Lower leg skin (tissue), 4 donors: Measurements from ENCODE around the gene TRPV2. TPM values are rescaled to one million over a fixed set of nuclear protein-coding genes. Genes with fewer than 3 reads are reported as not detected.
A peak's percentile ranks its signal among the peaks of the same experiment; 100 is the strongest.

Source experiments
- DNase-seq, 2 donors: peaks; one replicate each; pipeline ENCODE4 v3.0.0-alpha.2; 2019; ENCODE audit warnings: low spot score in 2 of 2
- H3K4me3 ChIP-seq: fragments of 200-600 bp; sonication (generic); 2 replicates; pipeline ENCODE4 v1.5.1; 2017; ENCODE audit warnings: mild to moderate bottlenecking, low read depth; ENCODE audit not compliant: poor library complexity, severe bottlenecking
- POLR2A ChIP-seq, 2 donors: fragments of 450-650 bp; IDR thresholded peaks; one replicate each; pipeline ENCODE4 v1.6.1; 2016 to 2017; ENCODE audit warnings: antibody characterized with exemption in 2 of 2, mild to moderate bottlenecking in 1 of 2, moderate library complexity in 1 of 2
- WGBS, 2 donors: methylation state at CpG; one replicate each; pipeline ENCODE4 v1.1.5; 2018; 5-methylcytosine and 5-hydroxymethylcytosine counted together
- intact Hi-C: fragments of 100-400 bp; cut with DNase I; formaldehyde crosslinking; loops from one replicate; pipeline ENCODE4 v1.15.0; 2023; ENCODE audit warnings: low total_unique reads
- total RNA-seq, 4 donors: library from RNA; depleted of rRNA; stranded (reverse); fragments of >200 nt; gene quantifications; one replicate each; pipeline ENCODE4 v1.1.0, GENCODE V29; 2016
- TF ChIP-seq, protein P1 (sequence below), 3 donors: fragments of 450-650 bp; IDR thresholded peaks; one replicate each; pipeline ENCODE4 v1.5.1; 2016; ENCODE audit warnings: antibody characterized with exemption in 3 of 3, mild to moderate bottlenecking in 3 of 3, moderate library complexity in 2 of 3

Gene TRPV2
- total RNA-seq, 4 donors from 2014 or later, result 3.3 to 8.9 (median 6.9) TPM

DNA sequence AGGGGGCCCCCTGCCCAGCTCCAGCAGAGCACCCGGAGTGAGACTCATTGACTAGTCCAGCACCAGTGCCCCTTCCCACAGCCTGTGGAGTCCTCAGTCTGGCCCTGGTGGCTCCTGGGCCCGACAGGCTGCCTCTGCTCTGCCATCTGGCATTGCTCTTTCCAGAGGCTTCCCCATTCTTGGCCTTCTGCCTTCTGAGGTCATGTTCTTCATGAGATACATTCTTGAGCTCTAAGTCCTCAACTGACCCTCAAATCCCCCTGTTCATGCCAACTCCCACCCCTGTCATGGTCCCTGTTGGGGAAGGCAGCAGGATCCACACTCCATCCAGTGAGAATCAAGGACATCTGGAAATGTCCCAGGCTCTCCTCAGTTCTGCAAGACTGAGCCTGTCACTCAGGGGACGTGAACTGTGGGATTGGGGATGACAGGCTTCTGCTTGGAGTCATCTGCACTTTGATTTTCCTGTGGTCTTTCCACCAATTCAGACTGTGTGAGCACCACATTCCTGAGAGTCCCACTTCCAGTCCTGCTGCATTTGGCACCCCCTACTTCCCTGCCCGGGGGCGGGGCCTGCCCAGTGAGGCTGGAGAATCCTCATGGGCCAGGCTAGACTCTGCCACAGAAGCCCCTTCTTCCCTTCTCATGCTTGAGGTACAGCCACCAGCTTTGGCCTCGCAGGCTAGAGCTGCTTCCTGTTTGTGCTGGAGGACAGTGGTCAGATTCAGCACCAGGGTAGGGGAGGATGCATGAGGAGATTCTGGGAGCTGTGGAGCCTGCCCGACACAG lies 2.7 kb downstream of the TRPV2 start:
- 55 to 64% methylated on average over 7 of the region's 7 CpGs for WGBS, 2 donors
- H3K4me3 ChIP-seq, result no peak overlapping the region
- TF ChIP-seq POLR2A (IDR thresholded peaks at IDR 0.05), result no peak
- TF ChIP-seq, protein P1, sequence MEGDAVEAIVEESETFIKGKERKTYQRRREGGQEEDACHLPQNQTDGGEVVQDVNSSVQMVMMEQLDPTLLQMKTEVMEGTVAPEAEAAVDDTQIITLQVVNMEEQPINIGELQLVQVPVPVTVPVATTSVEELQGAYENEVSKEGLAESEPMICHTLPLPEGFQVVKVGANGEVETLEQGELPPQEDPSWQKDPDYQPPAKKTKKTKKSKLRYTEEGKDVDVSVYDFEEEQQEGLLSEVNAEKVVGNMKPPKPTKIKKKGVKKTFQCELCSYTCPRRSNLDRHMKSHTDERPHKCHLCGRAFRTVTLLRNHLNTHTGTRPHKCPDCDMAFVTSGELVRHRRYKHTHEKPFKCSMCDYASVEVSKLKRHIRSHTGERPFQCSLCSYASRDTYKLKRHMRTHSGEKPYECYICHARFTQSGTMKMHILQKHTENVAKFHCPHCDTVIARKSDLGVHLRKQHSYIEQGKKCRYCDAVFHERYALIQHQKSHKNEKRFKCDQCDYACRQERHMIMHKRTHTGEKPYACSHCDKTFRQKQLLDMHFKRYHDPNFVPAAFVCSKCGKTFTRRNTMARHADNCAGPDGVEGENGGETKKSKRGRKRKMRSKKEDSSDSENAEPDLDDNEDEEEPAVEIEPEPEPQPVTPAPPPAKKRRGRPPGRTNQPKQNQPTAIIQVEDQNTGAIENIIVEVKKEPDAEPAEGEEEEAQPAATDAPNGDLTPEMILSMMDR (IDR thresholded peaks at IDR 0.05), result no peak
- intact Hi-C loops, result no loop called here
- DNase-seq, result no peak

DNA sequence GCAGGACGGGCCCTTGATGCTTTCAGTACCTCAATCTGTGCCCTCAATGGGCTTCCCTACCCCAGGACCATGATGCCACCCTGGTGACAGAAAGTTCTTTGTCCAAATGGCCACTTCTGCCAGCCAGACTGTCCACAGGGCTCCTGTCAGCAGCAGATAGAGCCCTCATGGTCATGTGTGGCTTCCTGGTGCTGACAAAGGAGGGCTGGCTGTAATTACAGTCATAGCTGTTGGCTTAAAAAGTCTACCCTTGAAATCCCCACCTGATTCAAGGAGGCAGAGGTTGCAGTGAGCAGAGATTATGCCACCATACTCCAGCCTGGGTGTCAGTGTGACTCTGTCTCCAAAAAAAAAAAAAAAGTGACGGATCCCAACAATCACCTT lies 3.3 kb downstream of the TRPV2 start:
- TF ChIP-seq, protein P1 (IDR thresholded peaks at IDR 0.05), result no peak
- TF ChIP-seq POLR2A (IDR thresholded peaks at IDR 0.05), result no peak
- no peak for DNase-seq
- no peak overlapping the region for H3K4me3 ChIP-seq
- 50 to 87% methylated on average over 2 of the region's 2 CpGs for WGBS, 2 donors
- intact Hi-C loops, result no loop called here

DNA sequence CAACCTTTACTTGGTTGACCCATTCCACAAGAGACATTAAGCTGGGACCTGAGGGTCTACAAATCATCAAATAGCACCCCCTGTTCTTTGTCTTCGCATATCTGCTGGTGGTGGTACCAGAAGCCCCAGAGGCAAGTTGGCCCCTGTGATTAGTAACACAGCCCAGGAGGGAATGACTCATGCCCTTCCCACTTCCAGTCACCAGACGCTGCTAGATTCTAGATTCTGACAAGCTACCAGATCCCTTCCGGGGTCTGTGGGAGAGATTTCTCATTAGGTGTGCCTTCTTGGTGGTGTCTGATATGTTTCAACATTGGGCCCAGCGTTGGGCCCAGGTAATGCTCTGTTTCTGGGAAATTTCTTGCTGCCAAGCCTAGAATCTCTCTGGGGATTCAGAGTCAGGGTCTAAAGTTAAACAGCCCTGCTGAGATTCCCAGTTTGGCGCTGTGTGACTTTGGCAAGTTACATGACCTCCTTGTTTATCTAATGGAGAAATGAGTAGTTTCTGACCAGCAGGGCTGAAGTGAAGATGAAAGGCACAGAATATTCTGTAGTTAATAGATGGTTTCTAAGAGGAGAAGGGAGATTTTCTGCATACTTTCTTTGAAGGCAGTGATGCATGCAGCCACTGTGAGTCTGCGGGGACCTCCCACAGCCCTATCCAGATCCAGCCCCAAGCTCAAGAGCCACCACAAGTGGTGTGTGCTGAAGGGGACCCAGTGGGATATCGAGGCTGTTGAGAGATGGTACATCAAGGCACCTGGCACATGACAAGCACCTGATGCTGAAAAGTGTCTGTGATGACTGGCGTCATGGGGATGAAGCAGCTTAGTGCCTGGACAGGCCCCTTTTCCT lies 3.9 kb downstream of the TRPV2 start:
- WGBS, 2 donors, result 35 to 60% methylated on average over 8 of the region's 8 CpGs
- peak in 1 of 2 donors; percentile 63 for DNase-seq

DNA sequence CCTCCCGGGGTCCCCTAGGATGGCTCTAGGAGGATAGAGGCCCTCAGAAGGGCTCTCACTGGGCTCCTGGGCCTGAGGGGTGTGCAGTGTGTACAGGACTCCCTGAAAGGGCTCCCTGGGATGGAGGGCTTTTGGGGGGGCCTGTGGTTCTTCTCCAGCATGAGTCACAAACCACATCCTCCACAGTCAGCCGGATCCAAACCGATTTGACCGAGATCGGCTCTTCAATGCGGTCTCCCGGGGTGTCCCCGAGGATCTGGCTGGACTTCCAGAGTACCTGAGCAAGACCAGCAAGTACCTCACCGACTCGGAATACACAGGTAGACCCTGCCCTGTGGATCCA lies 4.5 kb downstream of the TRPV2 start:
- no peak overlapping the region for H3K4me3 ChIP-seq
- 59 to 80% methylated on average over 10 of the region's 10 CpGs for WGBS, 2 donors
- TF ChIP-seq, protein P1 (IDR thresholded peaks at IDR 0.05), result no peak
- no peak for TF ChIP-seq POLR2A (IDR thresholded peaks at IDR 0.05)
- intact Hi-C loops, result no loop called here
- DNase-seq, result no peak

More for the DNA sequence above, 3.9 kb downstream of the TRPV2 start:
- intact Hi-C loops, result no loop called here
- no peak overlapping the region for H3K4me3 ChIP-seq
- TF ChIP-seq, protein P1 (IDR thresholded peaks at IDR 0.05), result no peak

DNA sequence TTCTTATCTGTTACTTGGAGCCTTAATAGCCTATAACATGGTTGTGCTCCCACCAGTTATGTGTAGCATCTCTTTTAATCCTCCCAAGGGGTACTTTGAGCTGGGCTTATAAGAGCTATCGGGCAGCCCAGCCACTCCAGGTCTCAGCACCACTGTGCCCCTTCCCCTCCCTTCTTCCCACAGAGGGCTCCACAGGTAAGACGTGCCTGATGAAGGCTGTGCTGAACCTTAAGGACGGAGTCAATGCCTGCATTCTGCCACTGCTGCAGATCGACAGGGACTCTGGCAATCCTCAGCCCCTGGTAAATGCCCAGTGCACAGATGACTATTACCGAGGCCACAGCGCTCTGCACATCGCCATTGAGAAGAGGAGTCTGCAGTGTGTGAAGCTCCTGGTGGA lies 7.0 kb downstream of the TRPV2 start:
- intact Hi-C loops, result no loop called here
- WGBS, 2 donors, result 89 to 92% methylated on average over 7 of the region's 7 CpGs
- TF ChIP-seq, protein P1 (IDR thresholded peaks at IDR 0.05), result no peak
- no peak for TF ChIP-seq POLR2A (IDR thresholded peaks at IDR 0.05)
- no peak overlapping the region for H3K4me3 ChIP-seq
- no peak for DNase-seq
